Posterior vena cava (tissue), 2 donors: ENCODE measurements around the gene AIM2. TPM values are rescaled to one million over a fixed set of nuclear protein-coding genes. Genes with fewer than 3 reads are reported as not detected.
"Not testable (repeated sequence)": the region's sequence is repeated elsewhere in the genome, so short reads cannot be mapped to it uniquely, and the experiment has no call there.

Experiments used
- DNase-seq: peaks from one replicate; pipeline ENCODE4 v3.0.0-alpha.2; 2020; ENCODE audit warnings: low spot score
- intact Hi-C, 2 donors: fragments of 100-400 bp; cut with DNase I; formaldehyde crosslinking; loops; one replicate each; pipeline versions ENCODE4 v1.14.1 to v1.14.2; 2022 to 2023
- long read RNA-seq, 2 donors: library from polyadenylated mRNA; unstranded; transcript quantifications; one replicate each; pipeline ENCODE4 v2.0.0, GENCODE V29; 2020 to 2021
- total RNA-seq, 2 donors: library from RNA; stranded (reverse); fragmentation: NEBNext Ultra II Directional; extraction: Animal tissue kit (Norgen Biotek cat#: 25700); gene quantifications; one replicate each; pipeline ENCODE4 v1.2.1, GENCODE V29; 2021
- donor health status: DM: yes; HTN: yes; CAD: no.
- donor health status: DM: yes; HTN: yes; CAD: no.

AIM2 gene, protein sequence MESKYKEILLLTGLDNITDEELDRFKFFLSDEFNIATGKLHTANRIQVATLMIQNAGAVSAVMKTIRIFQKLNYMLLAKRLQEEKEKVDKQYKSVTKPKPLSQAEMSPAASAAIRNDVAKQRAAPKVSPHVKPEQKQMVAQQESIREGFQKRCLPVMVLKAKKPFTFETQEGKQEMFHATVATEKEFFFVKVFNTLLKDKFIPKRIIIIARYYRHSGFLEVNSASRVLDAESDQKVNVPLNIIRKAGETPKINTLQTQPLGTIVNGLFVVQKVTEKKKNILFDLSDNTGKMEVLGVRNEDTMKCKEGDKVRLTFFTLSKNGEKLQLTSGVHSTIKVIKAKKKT
- total RNA-seq: 1 to 10 TPM; 1.4 to 1.5 TPM
- long read RNA-seq, donor 1: 0 reads
- long read RNA-seq, donor 2, partial matches to known transcripts: 0 of 7 reads
- long read RNA-seq, donor 2, other reads (novel, unspliced or antisense): 7 of 7 reads

DNA sequence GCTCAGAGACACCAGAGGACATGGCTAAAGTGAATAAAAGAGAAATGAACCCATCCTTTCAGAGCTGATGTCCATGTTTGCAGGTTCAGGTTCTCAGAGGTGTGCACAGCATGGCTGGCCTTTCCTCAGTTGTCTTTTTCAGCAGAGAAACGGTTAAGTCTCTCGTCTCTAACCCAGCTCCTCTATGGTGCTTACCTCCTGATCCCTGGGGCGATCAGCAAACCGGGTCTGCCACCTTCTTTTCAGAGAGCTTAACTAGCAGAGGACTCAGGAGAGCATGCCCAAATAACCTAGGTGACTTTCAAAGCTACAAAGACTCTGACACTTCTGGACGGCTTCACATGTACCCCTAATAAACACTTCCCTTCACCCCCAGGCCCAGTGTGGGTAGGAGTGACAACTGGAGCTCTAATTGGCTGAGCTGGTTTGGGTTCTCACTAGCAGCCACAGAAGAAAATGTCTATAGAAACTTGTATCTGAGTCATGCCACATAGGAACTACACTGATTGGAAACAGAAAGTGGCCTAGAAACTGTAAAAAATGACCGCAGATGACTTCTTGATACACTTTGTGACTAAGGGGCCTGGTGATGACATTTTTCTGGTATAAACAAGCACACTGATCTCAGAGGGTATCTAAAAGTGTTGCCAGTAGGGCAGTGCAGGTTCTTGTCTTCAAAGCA, at the start of gene AIM2:
Gene AIM2 (minus strand): TSS at position 329 of the 682 bp plus-strand sequence. CDS start 3,267 bp downstream, outside the sequence.
- DNase-seq: no peak
- intact Hi-C loops: no loop called here

DNA sequence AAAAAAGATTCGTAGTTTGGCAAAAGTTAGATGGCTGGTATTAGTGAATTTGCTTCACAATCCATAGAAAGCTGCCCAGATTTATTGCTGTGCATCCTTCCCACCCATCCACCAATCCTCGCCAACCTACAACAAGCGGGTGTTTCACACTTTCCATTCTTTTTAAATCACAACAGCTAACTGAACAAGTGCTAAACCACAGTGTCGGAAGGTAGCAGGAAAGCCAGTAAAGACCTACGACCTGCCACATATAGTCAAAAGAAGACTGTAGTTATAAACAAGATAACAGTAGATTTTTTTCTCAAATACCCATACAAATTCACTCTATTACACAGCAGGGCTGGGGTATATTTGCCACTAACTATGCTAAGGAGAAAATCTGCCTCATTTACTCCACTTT, 47.0 kb upstream of the AIM2 start:
- intact Hi-C loops: no loop called here
- DNase-seq: no peak

DNA sequence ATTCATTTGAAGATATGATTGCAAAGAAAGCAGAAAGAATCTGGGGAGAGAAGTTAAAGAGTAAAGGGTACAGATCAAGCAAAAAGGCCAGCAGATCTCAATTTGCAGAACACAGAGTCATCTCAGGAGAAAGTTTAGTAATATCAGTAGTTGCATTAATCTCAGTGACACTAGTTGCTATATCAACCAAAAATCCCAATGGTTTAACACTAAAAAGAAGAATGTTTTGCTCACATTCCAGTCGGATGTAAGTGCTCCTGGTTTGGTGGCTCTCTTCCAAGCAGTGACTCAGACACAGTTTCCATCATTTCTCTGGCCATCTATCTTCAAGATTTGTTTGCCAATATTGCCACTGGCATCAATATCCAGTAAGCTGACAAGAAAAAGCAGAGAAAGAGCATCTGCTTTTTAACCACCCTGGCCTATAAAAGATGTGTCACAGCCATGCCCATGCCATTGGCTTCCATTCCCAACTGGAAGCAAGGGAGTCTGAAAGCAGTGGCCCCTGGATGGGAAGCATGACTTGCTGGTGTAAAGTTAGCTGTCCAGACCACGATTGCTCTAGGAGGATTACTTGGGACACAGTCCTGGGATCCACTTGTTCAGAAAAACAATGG, 45.5 kb upstream of the AIM2 start:
- DNase-seq: no peak
- intact Hi-C loops: no loop called here

DNA sequence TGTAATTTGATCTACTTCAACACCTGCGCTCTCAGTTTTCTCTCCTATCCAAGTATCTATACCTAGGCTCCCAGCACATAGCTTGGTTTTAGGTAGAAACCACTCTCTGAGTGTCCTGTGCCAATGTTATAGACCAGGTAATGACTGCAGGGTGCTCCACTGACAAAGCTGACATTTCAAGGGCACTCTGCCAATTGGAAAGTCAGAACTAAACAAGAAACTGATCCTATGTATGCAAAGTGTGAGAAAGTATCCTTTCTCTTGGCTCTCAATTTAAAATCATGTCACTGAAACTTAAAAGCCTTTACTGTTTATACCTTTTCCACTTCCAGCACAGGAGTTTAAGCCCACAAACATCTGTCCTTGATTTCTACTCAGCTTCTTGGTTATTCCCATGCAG, 45.0 kb upstream of the AIM2 start:
- intact Hi-C loops: no loop called here
- no peak for DNase-seq

DNA sequence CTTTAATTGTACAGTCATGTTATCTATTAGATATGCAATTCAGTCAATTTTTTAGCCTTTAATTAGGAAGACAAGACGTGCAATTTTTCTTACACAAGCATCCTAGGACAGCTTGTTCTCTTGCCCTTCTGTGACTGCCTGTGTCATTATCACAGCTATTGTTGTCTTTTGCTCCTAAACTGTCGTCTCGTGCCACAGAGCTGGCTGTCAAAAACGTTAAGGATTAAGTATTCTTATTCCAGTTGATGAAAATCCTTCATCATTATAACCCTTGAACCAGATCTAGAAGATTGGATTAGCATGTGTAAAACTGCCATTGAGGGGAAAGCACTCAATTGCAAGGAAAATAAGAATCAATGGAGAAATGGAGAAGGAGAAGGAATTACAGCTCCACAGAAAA, 43.8 kb upstream of the AIM2 start:
- DNase-seq: no peak
- intact Hi-C loops: no loop called here

DNA sequence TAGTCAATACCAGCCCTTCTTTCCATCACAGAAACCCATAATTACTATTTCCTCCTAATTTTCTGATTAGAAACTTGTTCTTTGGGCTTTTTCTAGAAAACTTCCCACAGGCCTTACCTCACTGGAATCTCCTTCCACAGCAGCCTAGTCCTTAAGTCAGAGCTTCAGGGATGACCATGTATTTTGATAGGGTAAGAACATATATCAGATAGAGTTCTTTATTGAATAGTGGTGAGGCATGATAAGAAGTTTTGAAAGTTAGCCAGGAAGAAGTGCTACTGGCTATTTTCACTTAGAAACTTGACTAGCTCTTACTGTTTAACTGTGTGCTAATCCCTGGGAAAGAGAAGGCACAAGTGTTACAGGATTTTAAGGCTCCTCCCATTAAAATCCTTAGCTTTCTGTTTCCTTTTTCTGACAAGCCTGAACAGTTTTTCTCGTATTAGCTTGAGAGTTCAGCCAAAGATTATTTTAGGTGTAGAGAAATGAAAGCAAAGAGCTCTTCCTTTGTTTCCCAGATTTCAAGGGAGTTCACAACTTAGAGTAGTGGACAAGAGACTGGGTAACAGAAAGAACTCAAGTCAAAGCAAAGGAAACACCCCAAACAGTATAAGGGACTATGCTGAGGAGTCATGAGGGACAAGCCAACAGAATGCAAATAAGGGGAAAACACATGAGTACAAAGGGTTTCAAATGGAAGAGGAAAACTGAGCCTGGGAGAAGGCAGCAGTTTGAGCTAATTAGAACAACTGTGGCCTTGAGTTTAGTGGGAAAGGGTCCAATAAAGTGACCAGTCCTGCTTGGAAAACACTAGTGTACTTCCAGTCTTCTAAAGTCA, 37.2 kb upstream of the AIM2 start:
- no peak for DNase-seq
- intact Hi-C loops: no loop called here

DNA sequence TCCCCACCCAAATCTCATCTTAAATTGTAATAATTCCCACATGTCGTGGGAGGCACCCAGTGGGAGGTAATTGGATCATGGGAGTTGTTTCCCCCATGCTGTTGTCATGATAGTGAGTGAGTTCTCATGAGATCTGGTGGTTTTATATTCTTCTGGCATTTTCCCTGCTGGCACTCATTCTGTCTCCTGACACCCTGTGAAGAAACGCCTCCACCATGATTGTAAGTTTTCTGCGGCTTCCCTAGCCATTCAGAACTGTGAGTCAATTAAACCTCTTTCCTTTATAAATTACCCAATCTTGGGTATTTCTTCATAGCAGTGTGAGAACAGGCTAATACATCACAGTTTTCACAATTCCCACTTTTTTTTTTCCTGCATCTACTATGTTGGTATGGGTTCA, 26.5 kb upstream of the AIM2 start:
- intact Hi-C loops, DNase-seq: not testable (repeated sequence)

DNA sequence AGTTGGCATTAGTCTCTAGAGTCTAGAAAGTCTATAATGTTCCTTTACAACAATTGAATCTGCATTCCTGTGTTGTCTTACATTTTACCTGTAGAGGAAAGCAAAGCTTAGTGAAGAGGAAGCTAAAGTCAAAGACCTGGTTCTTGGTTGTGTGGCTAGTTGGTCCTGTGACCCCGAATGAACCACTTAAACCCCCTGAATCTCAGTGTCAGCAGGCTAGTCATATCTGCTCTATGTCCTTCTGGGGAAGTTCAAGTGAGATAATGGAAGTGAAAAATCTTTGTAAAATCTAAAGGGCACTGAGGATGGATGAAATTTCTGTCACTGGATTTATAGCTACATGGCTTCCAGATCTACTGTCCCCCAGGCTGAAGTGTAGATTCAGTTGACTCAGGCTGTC, 24.0 kb upstream of the AIM2 start:
- intact Hi-C loops: no loop called here

DNA sequence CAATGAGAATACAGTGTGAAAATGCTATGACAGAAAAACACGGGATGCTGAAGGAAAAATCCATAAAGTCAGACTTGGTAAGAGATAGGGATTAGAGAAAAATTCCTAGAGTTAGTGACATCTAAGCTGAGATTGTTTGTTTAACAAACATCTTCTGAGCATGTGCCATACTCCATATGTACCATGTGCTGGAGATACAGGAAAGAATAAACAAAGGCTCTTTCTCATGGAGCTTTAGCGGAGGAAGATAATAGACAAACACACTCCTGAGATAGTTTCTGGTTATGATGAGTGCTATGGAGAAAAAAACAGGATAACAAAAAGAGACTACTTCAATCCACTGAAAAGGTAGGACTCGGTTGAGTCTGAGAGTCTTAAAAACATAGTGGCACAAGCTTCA, 22.0 kb upstream of the AIM2 start:
- intact Hi-C loops: no loop called here
- no peak for DNase-seq

More for the DNA sequence above, 24.0 kb upstream of the AIM2 start:
- DNase-seq: no peak

DNA sequence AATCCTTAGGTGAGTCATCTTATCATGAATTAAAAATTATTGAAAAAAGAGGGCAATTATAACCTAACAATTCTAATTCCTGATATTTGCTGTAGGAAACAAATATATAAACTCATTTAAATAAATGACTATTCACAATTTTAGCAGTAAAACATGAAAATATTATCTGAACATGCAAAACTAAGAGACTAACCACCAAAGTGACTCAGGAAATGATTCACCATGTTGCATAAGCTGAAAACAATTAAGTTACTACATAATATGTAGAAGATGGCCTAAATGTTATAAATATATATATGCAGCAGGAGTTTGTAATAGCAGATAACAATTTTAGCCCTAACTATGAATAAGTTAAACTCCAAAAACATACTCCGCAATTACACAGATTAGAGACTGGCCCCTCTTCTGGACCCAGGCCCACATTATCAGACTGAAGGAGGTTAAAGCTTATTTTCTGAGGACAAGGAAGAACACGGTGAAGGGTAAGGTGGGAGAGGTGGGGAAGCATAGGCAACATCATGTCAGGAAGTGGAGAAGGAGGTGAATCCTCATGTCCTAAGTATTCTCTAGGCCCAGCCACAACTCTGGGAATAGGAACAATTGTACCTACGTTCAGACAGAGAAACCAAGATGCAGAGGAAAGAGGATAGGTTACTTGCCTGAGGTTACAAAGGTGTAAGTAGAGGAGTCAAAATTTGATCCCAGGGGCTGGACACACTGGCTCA, 15.6 kb upstream of the AIM2 start:
- DNase-seq: no peak
- intact Hi-C loops: no loop called here

DNA sequence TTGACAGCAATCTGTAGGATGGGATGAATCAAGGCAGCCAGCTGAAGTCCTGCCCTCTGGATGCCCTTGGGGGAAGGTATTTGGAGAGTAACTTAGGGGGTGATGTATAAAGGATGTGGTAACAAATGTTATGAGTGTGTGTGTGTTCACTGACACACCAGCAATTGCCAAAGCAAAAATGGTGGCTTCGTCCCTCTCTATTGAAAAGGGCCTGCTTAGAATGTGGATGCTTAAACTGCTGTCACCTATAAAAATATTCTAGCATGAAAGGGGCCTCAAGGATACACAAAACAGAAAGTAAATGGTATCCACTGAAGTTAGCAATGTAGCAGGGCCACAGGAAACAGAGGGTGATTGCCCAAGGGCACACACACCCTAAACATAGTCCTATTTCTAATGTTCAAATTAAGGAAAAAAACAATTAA, 15.1 kb upstream of the AIM2 start:
- intact Hi-C loops: no loop called here
- no peak for DNase-seq

DNA sequence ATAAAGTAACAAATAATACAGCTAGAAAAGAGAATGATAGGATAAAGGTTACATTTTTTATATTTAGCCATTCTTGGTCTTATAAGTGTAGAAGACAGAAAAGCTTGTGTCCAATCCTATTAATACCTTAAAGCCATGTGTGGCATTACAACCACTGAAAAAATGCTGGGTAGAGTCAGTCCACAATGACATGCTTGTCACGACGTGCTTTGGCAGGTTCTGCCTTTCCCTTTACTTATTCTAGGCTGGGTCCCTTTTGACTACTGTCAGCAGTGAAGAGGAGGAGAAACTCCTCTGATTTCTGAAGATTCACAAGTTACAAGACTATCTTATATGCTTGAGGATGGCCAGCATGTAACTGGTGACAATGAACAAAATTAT, 14.6 kb upstream of the AIM2 start:
- no peak for DNase-seq
- intact Hi-C loops: no loop called here

DNA sequence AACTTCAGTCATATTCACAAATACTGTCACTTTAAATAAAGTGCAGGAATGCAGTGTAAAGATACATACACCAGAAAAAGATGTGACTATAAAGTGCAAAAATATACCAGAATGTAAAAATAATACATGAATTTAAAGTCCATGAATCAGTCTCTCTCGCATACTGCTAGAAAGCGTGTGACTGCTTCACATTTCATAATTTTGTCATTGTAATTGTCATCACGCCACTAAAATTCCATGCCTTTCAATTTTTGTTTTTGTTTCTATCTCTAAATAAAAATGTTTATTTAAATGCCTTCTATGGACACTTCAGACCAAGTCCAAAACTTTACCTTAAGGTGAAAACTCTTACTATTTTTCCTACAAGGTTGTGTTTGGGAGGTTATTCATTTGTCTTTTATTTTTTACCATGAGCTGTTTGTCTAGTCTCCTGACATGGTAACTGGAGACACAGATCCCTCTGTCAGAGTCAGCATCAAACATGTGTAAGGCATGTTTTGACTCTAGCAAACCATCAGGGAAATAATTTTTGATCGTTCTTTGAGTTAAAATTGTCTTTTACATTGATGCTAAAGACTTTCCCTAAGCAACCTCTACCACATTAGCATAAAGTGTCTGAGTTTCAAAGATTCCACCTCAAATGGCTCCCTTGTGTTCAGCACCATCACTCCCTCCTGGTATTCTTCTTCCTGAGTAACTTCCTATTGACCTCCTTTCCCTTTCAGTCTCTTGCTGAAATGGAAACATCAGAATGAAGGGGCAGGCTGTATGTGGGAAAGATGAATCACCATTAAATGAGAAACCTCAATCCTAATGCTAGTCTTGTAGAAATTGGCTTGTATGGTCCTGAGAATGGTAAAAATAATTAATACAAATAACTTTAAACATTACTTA, 14.0 kb upstream of the AIM2 start:
- intact Hi-C loops: no loop called here
- DNase-seq: no peak

DNA sequence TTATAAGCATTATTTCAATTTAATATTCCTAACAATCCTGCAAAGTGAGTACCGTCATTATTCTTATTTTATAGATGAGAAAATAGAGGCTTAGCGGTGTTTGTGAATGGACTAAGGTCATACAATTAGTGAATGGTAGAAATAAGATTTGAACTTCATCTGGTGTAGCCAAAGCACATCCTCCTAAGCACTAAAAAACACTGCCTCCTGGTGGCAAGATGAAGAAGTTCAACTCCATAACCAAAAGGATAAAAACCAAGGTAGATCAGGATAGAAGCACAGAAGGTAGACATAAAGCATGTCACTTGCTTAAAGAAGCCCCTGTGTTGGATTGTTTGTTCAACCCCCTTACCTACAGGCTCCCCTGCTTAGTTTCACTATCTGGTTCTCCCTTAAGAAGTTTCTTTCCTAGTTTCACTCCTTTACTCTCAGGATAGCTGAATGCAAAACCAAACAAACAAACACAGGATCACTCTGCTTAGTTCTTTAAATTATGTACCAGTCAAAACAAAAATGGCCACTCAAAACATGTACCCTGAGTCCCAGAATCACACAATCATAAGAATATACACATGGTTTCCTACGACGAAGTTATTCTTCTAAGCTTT, 12.7 kb upstream of the AIM2 start:
- intact Hi-C loops: loop anchor here in 1 of 2 donors (10.0 kb wide), 1 partner anchor 1124 kb away; no protein-coding TSS in a partner anchor
- DNase-seq: no peak

DNA sequence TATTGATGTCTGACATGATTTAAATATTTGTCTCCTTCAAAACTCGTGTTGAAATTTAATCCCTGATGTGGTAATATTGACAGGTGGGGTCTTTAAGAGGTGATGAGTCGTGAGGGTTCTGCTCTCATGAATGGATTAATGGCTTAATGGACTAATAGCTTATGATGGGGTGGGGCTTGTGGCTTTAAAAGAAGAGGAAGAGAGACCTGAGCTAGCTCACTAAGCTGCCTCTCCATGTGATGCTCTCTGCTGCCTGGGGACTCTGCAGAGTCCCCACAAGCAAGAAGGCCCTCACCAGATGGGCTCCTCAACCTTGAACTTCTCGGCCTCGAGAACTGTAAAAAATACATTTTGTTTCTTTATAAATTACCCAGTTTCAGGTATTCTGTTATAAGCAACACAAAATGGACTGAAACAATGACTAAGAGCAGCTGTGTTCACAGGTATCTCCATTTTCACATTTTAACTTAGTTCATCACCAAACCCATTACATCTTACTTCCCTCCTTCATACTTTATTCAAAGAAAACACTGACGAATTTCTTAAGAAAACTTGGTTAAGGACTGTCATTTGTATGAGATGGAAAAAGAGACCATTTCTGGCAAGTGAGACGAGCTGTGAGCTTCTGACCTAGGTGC, 12.1 kb upstream of the AIM2 start:
- intact Hi-C loops: loop anchor here in 1 of 2 donors (10.0 kb wide), 1 partner anchor 1124 kb away; no protein-coding TSS in a partner anchor
- DNase-seq: no peak

DNA sequence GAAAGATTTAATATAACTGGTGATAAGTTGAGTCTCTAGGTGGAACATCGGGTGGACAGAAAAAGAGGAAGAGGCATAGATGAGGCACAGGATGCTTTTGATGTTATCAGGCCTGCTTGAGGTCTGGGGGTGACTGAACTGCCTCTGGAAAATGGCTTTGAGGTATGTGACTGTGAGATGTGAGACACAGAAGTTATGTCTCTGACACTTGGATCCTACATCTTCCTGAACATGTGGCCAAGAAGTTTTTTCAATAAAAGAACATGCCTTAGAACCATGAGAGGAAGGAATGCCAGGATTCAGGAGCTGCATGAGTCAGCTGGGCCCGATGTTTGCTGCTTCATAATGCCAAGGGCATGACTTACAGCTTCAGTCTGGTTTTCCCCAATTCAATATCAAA, 11.5 kb upstream of the AIM2 start:
- DNase-seq: no peak
- intact Hi-C loops: loop anchor here in 1 of 2 donors (10.0 kb wide), 1 partner anchor 1123 kb away; no protein-coding TSS in a partner anchor

DNA sequence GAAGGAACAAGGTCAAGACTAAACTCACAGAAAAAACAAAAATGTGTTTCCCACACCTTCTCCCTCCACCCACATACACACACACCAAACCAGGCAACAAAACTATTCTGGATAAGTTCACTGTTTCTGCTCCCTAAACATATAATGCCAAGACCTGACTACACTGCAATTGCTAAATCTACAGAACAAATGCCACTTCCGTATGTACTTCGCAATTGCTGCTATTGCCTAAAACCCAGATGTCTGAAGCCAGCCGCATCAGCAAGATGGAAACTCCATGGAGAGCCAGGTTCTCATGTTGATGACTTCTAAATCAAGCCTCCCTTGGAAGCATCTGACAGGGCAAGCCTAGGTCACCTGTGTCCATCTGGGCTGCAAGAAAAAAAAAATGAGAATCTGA, 8.3 kb upstream of the AIM2 start:
- intact Hi-C loops: loop anchor here in 1 of 2 donors (5.0 to 10.0 kb wide), 2 partner anchors 1120 to 1317 kb away; partner anchors contain the start of gene VANGL2
- no peak for DNase-seq
